CD14-positive monocyte (primary cell): ENCODE data around the gene TTC33. TPM values are rescaled to one million over a fixed set of nuclear protein-coding genes. Genes with fewer than 3 reads are reported as not detected.
A peak's percentile ranks its signal among the peaks of the same experiment; 100 is the strongest.

Source experiments
- DNase-seq, 3 donors: peaks; one replicate each; pipeline ENCODE4 v3.0.0-alpha.2; 2011 to 2022
- H2AFZ ChIP-seq: 2 replicates; pipeline ENCODE4 v1.6.0; 2012; ENCODE audit warnings: mild to moderate bottlenecking, low read depth, low read length, inconsistent platforms; ENCODE audit not compliant: insufficient read depth, poor library complexity, severe bottlenecking
- H3K27ac ChIP-seq, 2 donors: 1 replicate in 1 of 2; 2 replicates in 1 of 2; pipeline ENCODE4 v1.5.1; 2012 to 2013; ENCODE audit warnings: low read length in 2 of 2, control low read depth in 1 of 2, inconsistent platforms in 1 of 2, low read depth in 1 of 2, mild to moderate bottlenecking in 1 of 2
- H3K27me3 ChIP-seq, 2 donors: one replicate each; pipeline versions ENCODE4 v1.6.0 to v1.6.1; 2011 to 2013; ENCODE audit warnings: low read length in 2 of 2; ENCODE audit not compliant: control insufficient read depth in 2 of 2, insufficient read depth in 2 of 2
- H3K36me3 ChIP-seq, 2 donors: replicated peaks in 1 of 2; 1 replicate in 1 of 2; 2 replicates in 1 of 2; pipeline versions ENCODE4 v1.5.1 to v1.6.1; 2012 to 2013; ENCODE audit warnings: low read length in 2 of 2, control low read depth in 1 of 2, inconsistent platforms in 1 of 2, mild to moderate bottlenecking in 1 of 2; ENCODE audit not compliant: insufficient read depth in 2 of 2, control insufficient read depth in 1 of 2
- H3K4me1 ChIP-seq, 2 donors: 1 replicate in 1 of 2; 2 replicates in 1 of 2; pipeline versions ENCODE4 v1.5.1 to v1.6.1; 2012 to 2013; ENCODE audit warnings: low read length in 2 of 2, control low read depth in 1 of 2, inconsistent platforms in 1 of 2, mild to moderate bottlenecking in 1 of 2, moderate library complexity in 1 of 2; ENCODE audit not compliant: insufficient read depth in 2 of 2, control insufficient read depth in 1 of 2
- H3K4me2 ChIP-seq: replicated peaks from 2 replicates; pipeline ENCODE3; 2012; ENCODE audit warnings: low read length, moderate library complexity, mild to moderate bottlenecking; ENCODE audit not compliant: poor library complexity, severe bottlenecking; ENCODE audit errors: extremely low read depth
- H3K4me3 ChIP-seq, 3 experiments: fragments of 200-600 bp in 1 of 3; sonication (generic) in 1 of 3; replicated peaks in 1 of 3; 1 replicate in 2 of 3; 2 replicates in 1 of 3; pipeline ENCODE4 v1.5.1; 2011 to 2013; ENCODE audit warnings: low read length in 3 of 3, mild to moderate bottlenecking in 3 of 3, control low read depth in 2 of 3, low read depth in 2 of 3, inconsistent platforms in 1 of 3, moderate library complexity in 1 of 3
- H3K79me2 ChIP-seq: 2 replicates; pipeline ENCODE4 v1.6.0; 2012; ENCODE audit warnings: mild to moderate bottlenecking, control low read depth, inconsistent platforms, low read length, moderate library complexity; ENCODE audit not compliant: insufficient read depth
- H3K9ac ChIP-seq: 2 replicates; pipeline ENCODE4 v1.6.0; 2017; ENCODE audit warnings: low read length, mild to moderate bottlenecking; ENCODE audit not compliant: insufficient read depth, poor library complexity, severe bottlenecking
- H3K9me3 ChIP-seq, 2 donors: replicated peaks in 1 of 2; 1 replicate in 1 of 2; 2 replicates in 1 of 2; pipeline versions ENCODE4 v1.5.1 to v1.6.1; 2012 to 2013; ENCODE audit warnings: low read length in 2 of 2, control low read depth in 1 of 2; ENCODE audit not compliant: control insufficient read depth in 1 of 2, insufficient read depth in 1 of 2
- H4K20me1 ChIP-seq: 2 replicates; pipeline ENCODE4 v1.6.0; 2012; ENCODE audit warnings: mild to moderate bottlenecking, low read length, control low read depth, moderate library complexity; ENCODE audit not compliant: insufficient read depth
- H3K27ac Mint-ChIP-seq, 7 donors: one replicate each; pipeline ENCODE4 v1.8.0; 2020; ENCODE audit warnings: mild to moderate bottlenecking in 7 of 7, mixed read lengths in 7 of 7, moderate library complexity in 6 of 7, inconsistent platforms in 2 of 7
- H3K27me3 Mint-ChIP-seq, 3 donors: one replicate each; pipeline ENCODE4 v1.8.0; 2021 to 2022; ENCODE audit warnings: low read depth in 3 of 3, mild to moderate bottlenecking in 3 of 3, mixed read lengths in 3 of 3, moderate library complexity in 3 of 3, inconsistent platforms in 1 of 3
- H3K36me3 Mint-ChIP-seq, 2 donors: one replicate each; pipeline ENCODE4 v1.8.0; 2020; ENCODE audit warnings: mixed read lengths in 2 of 2, inconsistent platforms in 1 of 2, mild to moderate bottlenecking in 1 of 2
- H3K4me1 Mint-ChIP-seq: one replicate; pipeline ENCODE4 v1.8.0; 2020; ENCODE audit warnings: mild to moderate bottlenecking, mixed read lengths
- H3K4me3 Mint-ChIP-seq, 2 donors: one replicate each; pipeline ENCODE4 v1.8.0; 2020; ENCODE audit warnings: mild to moderate bottlenecking in 2 of 2, mixed read lengths in 2 of 2, moderate library complexity in 1 of 2
- H3K9me3 Mint-ChIP-seq, 7 donors: one replicate each; pipeline ENCODE4 v1.8.0; 2020 to 2022; ENCODE audit warnings: mixed read lengths in 7 of 7, mild to moderate bottlenecking in 6 of 7, moderate library complexity in 6 of 7, inconsistent platforms in 2 of 7
- CTCF ChIP-seq: fragments of 200-600 bp; IDR thresholded peaks from one replicate; pipeline ENCODE4 v1.8.0; 2022; ENCODE audit warnings: antibody characterized with exemption, mild to moderate bottlenecking
- whole genome bisulfite sequencing: methylation state at CpG from one replicate; pipeline ENCODE4 v1.1.5; 2013; ENCODE audit warnings: missing lambda C conversion rate; ENCODE audit not compliant: insufficient coverage; 5-methylcytosine and 5-hydroxymethylcytosine counted together
- intact Hi-C, 2 donors: fragments of 100-400 bp; cut with micrococcal nuclease; formaldehyde crosslinking; loops; one replicate each; pipeline versions ENCODE4 v1.15.0 to v1.15.1; 2023
- polyA plus RNA-seq, 3 donors: library from polyadenylated mRNA; depleted of rRNA in 1 of 3; unstranded in 2 of 3; stranded (reverse) in 1 of 3; fragments of 300-500 nt in 2 of 3; fragments of >200 nt in 1 of 3; fragmentation: Illumina TruSeq in 2 of 3; gene quantifications; 1 replicate in 2 of 3; 2 replicates in 1 of 3; pipeline ENCODE4 v1.2.3, GENCODE V29; 2012 to 2021

The TTC33 gene
- polyA plus RNA-seq, 3 donors: 1.5 to 11.7 (median 9.4) TPM

GRCh38 chr5:40618926-40619325 lies 136.8 kb downstream of the TTC33 start:
- H3K27me3 Mint-ChIP-seq: no peaks in the 10 kb centered on the region
- no peak overlapping the region for H3K4me3 ChIP-seq
- TF ChIP-seq CTCF: no peak
- no peaks in the 10 kb centered on the region for H3K79me2 ChIP-seq
- H3K27ac ChIP-seq: no peak overlapping the region
- no peak overlapping the region for H3K4me2 ChIP-seq
- no peaks in the 10 kb centered on the region for H3K9me3 ChIP-seq
- H3K4me3 Mint-ChIP-seq: no peak overlapping the region
- peaks cover 40% of the 10 kb centered on the region for H3K4me1 Mint-ChIP-seq
- H3K4me1 ChIP-seq: peaks cover 44 to 48% of the 10 kb centered on the region in 2 donors
- H3K36me3 Mint-ChIP-seq: peaks cover 0 to 2% of the 10 kb centered on the region in 2 donors
- H4K20me1 ChIP-seq: no peaks in the 10 kb centered on the region
- H3K27ac Mint-ChIP-seq: no peak overlapping the region
- no peak overlapping the region for H3K9ac ChIP-seq
- peaks cover 0 to 2% (median 0%) of the 10 kb centered on the region in 7 donors for H3K9me3 Mint-ChIP-seq
- no peaks in the 10 kb centered on the region for H3K36me3 ChIP-seq
- no peaks in the 10 kb centered on the region for H3K27me3 ChIP-seq
- no peak for DNase-seq
- intact Hi-C loops: loop anchor here (5.0 to 10.0 kb wide), 3 partner anchors 56 to 182 kb away; partner anchors contain the start of gene PTGER4 (in 2 of the 2)
- 83% methylated on average over 1 of the region's 2 CpGs for WGBS
- H2AFZ ChIP-seq: no peak overlapping the region

- peaks cover 41% of the 10 kb centered on the region for H3K4me1 Mint-ChIP-seq
- peak; percentile 71 to 91 (median 90) for DNase-seq
- intact Hi-C loops: loop anchor here (5.0 to 10.0 kb wide), 3 partner anchors 58 to 179 kb away; partner anchors contain the start of gene PTGER4 (in 2 of the 2)
- H3K27ac Mint-ChIP-seq: peak overlapping the region; percentile 91 to 98 (median 95)
- Histone ChIP-seq H3K27me3 (no peaks in the 10 kb centered on the region), H3K27ac (peak overlapping the region; percentile 35 to 90), H3K9ac (peak overlapping the region; percentile 30), H2AFZ (no peak overlapping the region), H3K9me3 (no peaks in the 10 kb centered on the region), H3K4me1 (peaks cover 40 to 49% of the 10 kb centered on the region in 2 donors), H3K4me2 (peak overlapping the region; percentile 68), H3K36me3 (no peaks in the 10 kb centered on the region), H4K20me1 (no peaks in the 10 kb centered on the region), H3K4me3 (peak overlapping the region; percentile 16 to 60 (median 30)), H3K79me2 (no peaks in the 10 kb centered on the region)
- TF ChIP-seq CTCF: no peak
- H3K4me3 Mint-ChIP-seq: peak overlapping the region; percentile 31 to 64
- no peaks in the 10 kb centered on the region for H3K27me3 Mint-ChIP-seq
- WGBS: no CpG with 5 or more reads among the region's 5 CpGs
- H3K9me3 Mint-ChIP-seq: peaks cover 0 to 4% (median 0%) of the 10 kb centered on the region in 7 donors
- peaks cover 0 to 2% of the 10 kb centered on the region in 2 donors for H3K36me3 Mint-ChIP-seq
Observed at GRCh38 chr5:40616781-40617180, 139.0 kb downstream of the TTC33 start.
